H1 (cell line): ENCODE measurements around the gene SPOCK1. TPM values are rescaled to one million over a fixed set of nuclear protein-coding genes. Genes with fewer than 3 reads are reported as not detected.

Experiments used
- BCL11A ChIP-seq, 2 experiments: IDR thresholded peaks; one replicate each; pipeline ENCODE4 v1.6.1; 2011; ENCODE audit warnings: low read depth in 2 of 2, low read length in 2 of 2, mild to moderate bottlenecking in 2 of 2
- CHD7 ChIP-seq: fragments of 300-600 bp; sonication (generic); IDR thresholded peaks from 2 replicates; pipeline ENCODE4 v1.7.1; 2012; ENCODE audit warnings: low read length, moderate library complexity, mild to moderate bottlenecking, inconsistent platforms; ENCODE audit not compliant: insufficient replicate concordance
- EP300 ChIP-seq, 2 experiments: IDR thresholded peaks; 1 replicate in 1 of 2; 2 replicates in 1 of 2; pipeline ENCODE4 v1.6.1; 2011 to 2012; ENCODE audit warnings: low read depth in 2 of 2, low read length in 2 of 2, mild to moderate bottlenecking in 2 of 2, borderline replicate concordance in 1 of 2, inconsistent platforms in 1 of 2, moderate library complexity in 1 of 2
- FOSL1 ChIP-seq: IDR thresholded peaks from 2 replicates; pipeline ENCODE4 v1.6.1; 2011; ENCODE audit warnings: mild to moderate bottlenecking, low read depth, low read length, moderate library complexity; ENCODE audit not compliant: insufficient read depth
- HDAC6 ChIP-seq: IDR thresholded peaks from one replicate; pipeline ENCODE4 v1.7.1; 2012; ENCODE audit warnings: low read depth, mild to moderate bottlenecking, inconsistent platforms, low read length, moderate library complexity
- MAX ChIP-seq: IDR thresholded peaks from 2 replicates; pipeline ENCODE4 v1.6.1; 2012; ENCODE audit warnings: inconsistent platforms
- POU5F1 ChIP-seq: IDR thresholded peaks from 2 replicates; pipeline ENCODE4 v1.6.1; 2011; ENCODE audit warnings: low read depth, mild to moderate bottlenecking, low read length, moderate library complexity
- SAP30 ChIP-seq: fragments of 300-600 bp; sonication (generic); IDR thresholded peaks from 2 replicates; pipeline ENCODE4 v1.7.1; 2012; ENCODE audit warnings: low read length, moderate library complexity, mild to moderate bottlenecking, inconsistent platforms; ENCODE audit not compliant: insufficient read depth, insufficient replicate concordance
- polyA plus RNA-seq, 7 experiments: library from polyadenylated mRNA; depleted of rRNA in 3 of 7; stranded (reverse) in 5 of 7; unstranded in 2 of 7; fragments of >200 nt in 5 of 7; fragments of 200-250 nt in 2 of 7; gene quantifications; 1 replicate in 5 of 7; 2 replicates in 1 of 7; 4 replicates in 1 of 7; pipeline versions ENCODE4 v1.2.1 to v1.2.3, GENCODE V29; 2011 to 2013; ENCODE audit warnings: missing spikeins in 2 of 7, mixed read lengths in 2 of 7
- total RNA-seq: library from RNA; stranded (reverse); fragmentation: NEBNext Ultra II Directional; extraction: Animal tissue kit (Norgen Biotek cat#: 25700); gene quantifications from 2 replicates; pipeline ENCODE4 v1.2.1, GENCODE V29; 2021
- TF ChIP-seq, protein P1 (sequence below): IDR thresholded peaks from 2 replicates; pipeline ENCODE4 v1.6.1; 2012; ENCODE audit warnings: inconsistent platforms

The SPOCK1 gene
- total and polyA plus RNA-seq, 2 of the 8 experiments (the other 6 are each of a cell fraction or from before 2014, with no cell fraction given): 6.9 to 18.1 TPM

GRCh38 chr5:137466889-137467288 lies 32.2 kb downstream of the SPOCK1 start (continued):
- no peak for TF ChIP-seq CHD7
- TF ChIP-seq EP300 (IDR thresholded peaks at IDR 0.05; ENCODE audit: borderline replicate concordance in 1 of 2, low read depth in 2 of 2, low read length in 2 of 2): no peak
- no peak for TF ChIP-seq BCL11A (IDR thresholded peaks at IDR 0.05; ENCODE audit: low read depth in 2 of 2, low read length in 2 of 2)
- no peak for TF ChIP-seq POU5F1
- TF ChIP-seq FOSL1: no peak
- no peak for TF ChIP-seq MAX
- no peak for TF ChIP-seq HDAC6
- TF ChIP-seq SAP30: no peak
- TF ChIP-seq, protein P1, sequence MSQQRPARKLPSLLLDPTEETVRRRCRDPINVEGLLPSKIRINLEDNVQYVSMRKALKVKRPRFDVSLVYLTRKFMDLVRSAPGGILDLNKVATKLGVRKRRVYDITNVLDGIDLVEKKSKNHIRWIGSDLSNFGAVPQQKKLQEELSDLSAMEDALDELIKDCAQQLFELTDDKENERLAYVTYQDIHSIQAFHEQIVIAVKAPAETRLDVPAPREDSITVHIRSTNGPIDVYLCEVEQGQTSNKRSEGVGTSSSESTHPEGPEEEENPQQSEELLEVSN: no peak
- TF ChIP-seq, all 59 proteins: peak for 0
